Measurements from ENCODE around the gene DENND2C. TPM values are rescaled to one million over a fixed set of nuclear protein-coding genes. Genes with fewer than 3 reads are reported as not detected.
A peak's percentile ranks its signal among the peaks of the same experiment; 100 is the strongest.

DENND2C gene
- total and polyA plus RNA-seq, 10 donors, result 0.28 to 3.1 (median 1.6) TPM

DNA sequence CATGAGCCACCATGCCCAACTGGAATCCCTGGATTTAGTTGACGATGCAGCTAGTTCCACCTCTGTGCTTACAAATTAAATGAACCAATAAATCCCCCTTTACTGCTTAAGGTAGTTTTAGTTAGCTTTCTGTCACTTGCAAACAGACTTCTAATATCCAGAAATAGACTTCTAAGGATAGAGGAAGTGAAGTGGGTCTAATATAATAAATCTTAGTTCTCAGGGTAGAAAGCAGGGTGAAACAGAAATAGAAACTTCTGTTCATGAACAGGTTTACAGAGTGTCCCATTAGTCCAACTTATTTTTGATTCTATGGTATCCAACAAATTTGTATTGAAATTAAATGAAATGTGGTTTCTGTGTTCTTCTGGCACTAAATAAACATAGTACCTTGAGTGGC, 108.5 kb downstream of the DENND2C start:
- Histone ChIP-seq H3K9me3 (no peaks in the 10 kb centered on the region), H3K27me3 (replicated peaks in 1 of 7) (no peaks in the 10 kb centered on the region), H3K4me3 (no peak overlapping the region), H3K36me3 (peaks cover 3 to 24% (median 13%) of the 10 kb centered on the region in 6 donors), H3K27ac (peak overlapping the region in 1 of 8 donors; percentile 3), H3K4me1 (peaks cover 0 to 31% (median 8%) of the 10 kb centered on the region in 6 donors)
- no peak for DNase-seq
- intact Hi-C loops (cut with DNase I; ENCODE audit: low total_unique reads), result no loop called here
- TF ChIP-seq, protein P1, sequence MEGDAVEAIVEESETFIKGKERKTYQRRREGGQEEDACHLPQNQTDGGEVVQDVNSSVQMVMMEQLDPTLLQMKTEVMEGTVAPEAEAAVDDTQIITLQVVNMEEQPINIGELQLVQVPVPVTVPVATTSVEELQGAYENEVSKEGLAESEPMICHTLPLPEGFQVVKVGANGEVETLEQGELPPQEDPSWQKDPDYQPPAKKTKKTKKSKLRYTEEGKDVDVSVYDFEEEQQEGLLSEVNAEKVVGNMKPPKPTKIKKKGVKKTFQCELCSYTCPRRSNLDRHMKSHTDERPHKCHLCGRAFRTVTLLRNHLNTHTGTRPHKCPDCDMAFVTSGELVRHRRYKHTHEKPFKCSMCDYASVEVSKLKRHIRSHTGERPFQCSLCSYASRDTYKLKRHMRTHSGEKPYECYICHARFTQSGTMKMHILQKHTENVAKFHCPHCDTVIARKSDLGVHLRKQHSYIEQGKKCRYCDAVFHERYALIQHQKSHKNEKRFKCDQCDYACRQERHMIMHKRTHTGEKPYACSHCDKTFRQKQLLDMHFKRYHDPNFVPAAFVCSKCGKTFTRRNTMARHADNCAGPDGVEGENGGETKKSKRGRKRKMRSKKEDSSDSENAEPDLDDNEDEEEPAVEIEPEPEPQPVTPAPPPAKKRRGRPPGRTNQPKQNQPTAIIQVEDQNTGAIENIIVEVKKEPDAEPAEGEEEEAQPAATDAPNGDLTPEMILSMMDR (IDR thresholded peaks at IDR 0.05 in 8 of 11, conservative IDR thresholded peaks at IDR 0.05 in 3 of 11), result no peak
- TF ChIP-seq POLR2A (IDR thresholded peaks at IDR 0.05) (no peak), POLR2AphosphoS5 (IDR thresholded peaks at IDR 0.05) (no peak)
- 48 to 74% (median 58%) methylated on average over 1 of the region's 1 CpG for WGBS, 5 donors

DNA sequence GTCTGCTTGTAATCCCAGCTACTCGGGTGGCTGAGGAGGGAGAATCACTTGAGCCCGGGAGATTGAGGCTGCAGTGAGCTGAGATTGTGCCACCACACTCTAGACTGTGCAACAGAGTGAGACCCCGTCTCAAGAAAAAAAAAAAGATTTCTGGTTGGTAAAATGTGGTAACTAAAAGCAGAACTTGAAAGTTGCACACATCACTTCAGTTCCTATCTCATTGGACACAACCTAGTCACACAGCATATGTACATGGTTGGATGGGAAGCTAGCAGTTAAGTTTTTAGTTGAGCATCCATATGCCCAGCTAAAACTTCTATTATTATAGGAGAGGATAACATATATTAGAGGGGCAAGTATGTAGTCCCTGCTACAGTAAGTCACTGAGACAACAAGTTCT, 110.5 kb downstream of the DENND2C start:
- WGBS, 5 donors, result 51 to 63% (median 60%) methylated on average over 3 of the region's 3 CpGs
- no peak overlapping the region for H3K4me3 ChIP-seq

DNA sequence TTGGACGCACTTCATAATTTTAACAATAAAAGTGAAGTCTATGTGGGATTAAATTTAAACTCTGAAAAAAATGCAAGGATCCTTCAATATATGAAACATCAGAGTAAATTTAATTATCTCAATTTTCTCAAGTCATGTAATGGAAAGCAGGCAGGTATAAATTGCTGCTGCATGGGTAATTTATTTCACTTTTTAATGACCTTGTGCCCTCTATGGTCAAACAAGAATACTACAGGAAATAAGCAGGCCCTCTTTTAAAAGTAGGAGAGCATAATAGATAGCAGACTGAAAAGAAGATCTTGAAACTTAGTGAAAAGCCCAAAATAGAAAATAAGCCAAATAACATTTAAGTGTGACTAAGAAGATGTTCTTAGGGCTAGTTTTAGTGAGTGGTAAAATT, 111.3 kb downstream of the DENND2C start:
- H3K4me3 ChIP-seq, result no peak overlapping the region
- WGBS, 5 donors, result 66 to 100% (median 96%) methylated on average over 1 of the region's 1 CpG
- intact Hi-C loops (cut with DNase I; ENCODE audit: low total_unique reads), result no loop called here

More for the DNA sequence above, 110.5 kb downstream of the DENND2C start:
- H3K27me3 ChIP-seq (replicated peaks in 1 of 7), result no peaks in the 10 kb centered on the region
- TF ChIP-seq POLR2A (IDR thresholded peaks at IDR 0.05), result no peak
- TF ChIP-seq, protein P1 (IDR thresholded peaks at IDR 0.05 in 8 of 11, conservative IDR thresholded peaks at IDR 0.05 in 3 of 11), result no peak
- no peak for TF ChIP-seq POLR2AphosphoS5 (IDR thresholded peaks at IDR 0.05)
- H3K36me3 ChIP-seq, result peaks cover 0 to 4% (median 0%) of the 10 kb centered on the region in 6 donors
- H3K27ac ChIP-seq, result peak overlapping the region in 4 of 8 donors; percentile 14 to 55 (median 42)
- no peak for DNase-seq
- peaks cover 0 to 31% (median 8%) of the 10 kb centered on the region in 6 donors for H3K4me1 ChIP-seq
- H3K9me3 ChIP-seq, result no peaks in the 10 kb centered on the region
- intact Hi-C loops (cut with DNase I; ENCODE audit: low total_unique reads), result no loop called here

DNA sequence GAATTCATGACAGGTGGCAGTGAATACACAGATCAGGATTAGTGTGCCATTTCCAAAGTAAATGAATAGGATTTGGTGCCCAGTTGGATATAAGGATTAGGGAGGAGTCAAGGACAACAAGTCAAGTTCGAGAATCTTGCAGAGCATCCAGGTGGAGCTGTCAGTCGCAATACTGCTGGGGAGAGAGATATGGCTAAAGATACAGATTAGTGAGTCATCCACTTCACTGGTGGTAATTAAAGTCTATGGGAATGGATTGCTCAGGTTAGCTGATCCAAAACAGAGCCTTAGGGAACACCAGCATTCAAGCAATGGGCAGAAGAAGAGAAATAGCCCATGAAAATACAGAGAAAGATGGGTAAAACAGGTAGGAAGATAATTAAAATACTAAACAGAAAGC, 115.3 kb downstream of the DENND2C start:
- Histone ChIP-seq H3K27me3 (replicated peaks in 1 of 7) (no peaks in the 10 kb centered on the region), H3K36me3 (no peaks in the 10 kb centered on the region), H3K9me3 (no peaks in the 10 kb centered on the region), H3K27ac (no peak overlapping the region), H3K4me1 (peaks cover 0 to 14% (median 7%) of the 10 kb centered on the region in 6 donors), H3K4me3 (no peak overlapping the region)
- no peak for DNase-seq
- 69 to 92% (median 87%) methylated on average over 2 of the region's 2 CpGs for WGBS, 5 donors
- TF ChIP-seq, protein P1 (IDR thresholded peaks at IDR 0.05 in 8 of 11, conservative IDR thresholded peaks at IDR 0.05 in 3 of 11), result no peak
- TF ChIP-seq POLR2A (IDR thresholded peaks at IDR 0.05) (no peak), POLR2AphosphoS5 (IDR thresholded peaks at IDR 0.05) (no peak)
- intact Hi-C loops (cut with DNase I; ENCODE audit: low total_unique reads), result no loop called here

More for the DNA sequence above, 111.3 kb downstream of the DENND2C start:
- Histone ChIP-seq H3K4me1 (peaks cover 0 to 31% (median 8%) of the 10 kb centered on the region in 6 donors), H3K9me3 (no peaks in the 10 kb centered on the region), H3K27me3 (replicated peaks in 1 of 7) (no peaks in the 10 kb centered on the region), H3K27ac (peak overlapping the region in 2 of 8 donors; percentile 47 to 55), H3K36me3 (no peaks in the 10 kb centered on the region)
- no peak for DNase-seq
- TF ChIP-seq, protein P1 (IDR thresholded peaks at IDR 0.05 in 8 of 11, conservative IDR thresholded peaks at IDR 0.05 in 3 of 11), result peak in 8 of 11 experiments; percentile 21 to 57 (median 39)
- TF ChIP-seq POLR2AphosphoS5 (IDR thresholded peaks at IDR 0.05) (no peak), POLR2A (IDR thresholded peaks at IDR 0.05) (no peak)

Data from spleen (tissue), 11 donors.